Adrenal gland (tissue), 12 donors: ENCODE results near the gene ETFBKMT. TPM values are rescaled to one million over a fixed set of nuclear protein-coding genes. Genes with fewer than 3 reads are reported as not detected.
A peak's percentile ranks its signal among the peaks of the same experiment; 100 is the strongest.
"Not testable (repeated sequence)": the region's sequence is repeated elsewhere in the genome, so short reads cannot be mapped to it uniquely, and the experiment has no call there.

ENCODE experiments used
- DNase-seq, 7 donors: peaks; one replicate each; pipeline ENCODE4 v3.0.0-alpha.2; 2019 to 2020
- H3K27ac ChIP-seq, 5 donors: fragments of 200-600 bp; sonication (generic) in 4 of 5; 1 replicate in 3 of 5; 2 replicates in 2 of 5; pipeline versions ENCODE4 v1.5.1 to v1.8.0; 2016 to 2020; ENCODE audit warnings: mild to moderate bottlenecking in 1 of 5
- H3K27me3 ChIP-seq: fragments of 200-600 bp; 2 replicates; pipeline ENCODE4 v1.8.0; 2021
- H3K36me3 ChIP-seq, 2 donors: fragments of 200-600 bp; replicated peaks in 1 of 2; 1 replicate in 1 of 2; 2 replicates in 1 of 2; pipeline versions ENCODE4 v1.5.1 to v1.8.0; 2018 to 2022
- H3K4me1 ChIP-seq, 2 donors: fragments of 200-600 bp; replicated peaks in 1 of 2; 1 replicate in 1 of 2; 2 replicates in 1 of 2; pipeline versions ENCODE4 v1.5.1 to v1.8.0; 2018 to 2021
- H3K4me3 ChIP-seq, 4 donors: fragments of 200-600 bp; sonication (generic) in 3 of 4; one replicate each; pipeline ENCODE4 v1.5.1; 2016 to 2018
- H3K9me3 ChIP-seq, 3 donors: fragments of 200-600 bp; sonication (generic) in 1 of 3; replicated peaks in 1 of 3; 1 replicate in 2 of 3; 2 replicates in 1 of 3; pipeline versions ENCODE4 v1.5.1 to v1.8.0; 2016 to 2021
- POLR2A ChIP-seq, 2 donors: fragments of 450-650 bp; IDR thresholded peaks; one replicate each; pipeline ENCODE4 v1.6.1; 2017; ENCODE audit warnings: antibody characterized with exemption in 2 of 2, mild to moderate bottlenecking in 2 of 2, moderate library complexity in 1 of 2
- WGBS, 4 donors: extraction: QIAGEN DNeasy Blood & Tissue Kit in 2 of 4; methylation state at CpG; one replicate each; pipeline versions ENCODE4 v1.1.5 to v1.1.7; 2013 to 2017; 5-methylcytosine and 5-hydroxymethylcytosine counted together
- intact Hi-C, 2 donors: fragments of 100-400 bp; cut with DNase I; formaldehyde crosslinking; loops; one replicate each; pipeline versions ENCODE4 v1.14.1 to v1.15.0; 2022 to 2023
- polyA plus RNA-seq, 3 donors: library from polyadenylated mRNA; stranded (reverse); fragments of 200-250 nt in 2 of 3; fragments of 350-450 nt in 1 of 3; fragmentation: Illumina TruSeq in 1 of 3; extraction: RNeasy Lipid Tissue Mini Kit (QIAGEN cat#74804) in 1 of 3; gene quantifications; one replicate each; pipeline ENCODE4 v1.2.3, GENCODE V29; 2013 to 2014
- total RNA-seq, 9 donors: library from RNA; depleted of rRNA in 4 of 9; stranded (reverse); fragments of >200 nt in 4 of 9; fragments of 120-200 nt in 1 of 9; fragmentation: NEBNext Ultra II Directional in 1 of 9; extraction: Animal tissue kit (Norgen Biotek cat#: 25700) in 1 of 9; gene quantifications; one replicate each; pipeline versions ENCODE4 v1.1.0 to v1.2.4, GENCODE V29; 2013 to 2023
- TF ChIP-seq, protein P1 (sequence below), 6 experiments: fragments of 450-650 bp in 4 of 6; fragments of 200-600 bp in 2 of 6; sonication (generic) in 1 of 6; IDR thresholded peaks; 1 replicate in 5 of 6; 2 replicates in 1 of 6; pipeline versions ENCODE4 v1.5.1 to v1.8.0; 2016 to 2021; ENCODE audit warnings: antibody characterized with exemption in 6 of 6, mild to moderate bottlenecking in 2 of 6, moderate library complexity in 1 of 6
- donor health status: healthy with polysubstance abuse.
- donor health status: Bipolar disorder and iron deficiency.
- donor health status: DM: yes; HTN: yes; CAD: no.
- donor health status: DM: no; HTN: no; CAD: no.
- donor health status: DM: no; HTN: no; CAD: no.
- donor health status: DM: yes; HTN: yes; CAD: no.

Gene ETFBKMT
- total and polyA plus RNA-seq, 12 donors, result 2.0 to 11.1 (median 7.3) TPM

DNA sequence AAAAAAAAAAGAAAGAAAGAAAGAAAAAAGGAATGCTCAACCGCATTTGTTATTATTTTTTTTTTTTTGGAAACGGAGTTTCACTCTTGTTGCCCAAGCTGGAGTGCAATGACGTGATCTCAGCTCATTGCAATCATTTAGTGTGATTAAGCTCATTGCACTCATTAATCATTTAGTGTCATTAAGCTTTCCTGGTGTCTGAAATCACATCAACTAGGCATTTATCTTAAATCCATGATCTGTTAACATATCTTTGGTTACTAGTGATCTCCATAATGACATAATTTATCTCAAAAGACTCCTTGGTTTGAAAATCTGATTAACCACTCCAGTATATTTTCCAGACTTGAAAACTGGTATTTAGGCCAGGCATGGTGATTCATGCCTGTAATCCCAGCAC is 26.3 kb downstream of the ETFBKMT start:
- intact Hi-C loops, result loop anchor here in 1 of 2 donors (10.0 kb wide), 2 partner anchors 89 to 279 kb away; no protein-coding TSS in a partner anchor
- no peaks in the 10 kb centered on the region for H3K36me3 ChIP-seq

DNA sequence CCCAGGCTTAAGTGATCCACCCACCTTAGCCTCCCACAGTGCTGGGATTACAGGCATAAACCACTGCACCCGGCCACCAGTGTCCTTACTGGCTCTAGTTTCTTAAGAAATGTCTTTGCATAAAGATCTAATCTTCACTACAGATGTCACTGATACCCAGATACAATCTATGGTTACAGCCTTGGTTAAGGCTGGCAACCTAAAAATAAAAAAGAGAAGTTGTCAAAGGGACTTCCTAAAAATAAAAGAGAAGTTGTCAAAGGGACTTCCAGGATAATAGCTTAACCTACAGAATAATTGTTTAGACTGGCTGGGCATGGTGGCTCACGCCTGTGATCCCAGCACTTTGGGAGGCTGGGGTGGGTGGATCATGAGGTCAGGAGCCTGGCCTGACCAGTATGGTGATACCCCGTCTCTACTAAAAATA is 27.6 kb downstream of the ETFBKMT start:
- no peaks in the 10 kb centered on the region for H3K27me3 ChIP-seq
- H3K4me3 ChIP-seq, result no peak overlapping the region
- H3K27ac ChIP-seq, result no peak overlapping the region
- H3K4me1 ChIP-seq, result no peaks in the 10 kb centered on the region
- TF ChIP-seq POLR2A (IDR thresholded peaks at IDR 0.05), result no peak
- TF ChIP-seq, protein P1, sequence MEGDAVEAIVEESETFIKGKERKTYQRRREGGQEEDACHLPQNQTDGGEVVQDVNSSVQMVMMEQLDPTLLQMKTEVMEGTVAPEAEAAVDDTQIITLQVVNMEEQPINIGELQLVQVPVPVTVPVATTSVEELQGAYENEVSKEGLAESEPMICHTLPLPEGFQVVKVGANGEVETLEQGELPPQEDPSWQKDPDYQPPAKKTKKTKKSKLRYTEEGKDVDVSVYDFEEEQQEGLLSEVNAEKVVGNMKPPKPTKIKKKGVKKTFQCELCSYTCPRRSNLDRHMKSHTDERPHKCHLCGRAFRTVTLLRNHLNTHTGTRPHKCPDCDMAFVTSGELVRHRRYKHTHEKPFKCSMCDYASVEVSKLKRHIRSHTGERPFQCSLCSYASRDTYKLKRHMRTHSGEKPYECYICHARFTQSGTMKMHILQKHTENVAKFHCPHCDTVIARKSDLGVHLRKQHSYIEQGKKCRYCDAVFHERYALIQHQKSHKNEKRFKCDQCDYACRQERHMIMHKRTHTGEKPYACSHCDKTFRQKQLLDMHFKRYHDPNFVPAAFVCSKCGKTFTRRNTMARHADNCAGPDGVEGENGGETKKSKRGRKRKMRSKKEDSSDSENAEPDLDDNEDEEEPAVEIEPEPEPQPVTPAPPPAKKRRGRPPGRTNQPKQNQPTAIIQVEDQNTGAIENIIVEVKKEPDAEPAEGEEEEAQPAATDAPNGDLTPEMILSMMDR (IDR thresholded peaks at IDR 0.05), result no peak
- H3K36me3 ChIP-seq, result no peaks in the 10 kb centered on the region
- H3K9me3 ChIP-seq, result peaks cover 0 to 11% (median 0%) of the 10 kb centered on the region in 3 donors
- 76 to 84% (median 80%) methylated on average over 3 of the region's 3 CpGs for WGBS, 4 donors
- no peak for DNase-seq
- intact Hi-C loops, result loop anchor here in 1 of 2 donors (10.0 kb wide), 2 partner anchors 88 to 278 kb away; no protein-coding TSS in a partner anchor

More for the DNA sequence above, 26.3 kb downstream of the ETFBKMT start:
- WGBS, 4 donors, result 80 to 98% (median 98%) methylated on average over 3 of the region's 3 CpGs
- Histone ChIP-seq H3K27ac (no peak overlapping the region), H3K9me3 (peaks cover 0 to 11% (median 0%) of the 10 kb centered on the region in 3 donors), H3K4me3 (no peak overlapping the region), H3K27me3 (no peaks in the 10 kb centered on the region), H3K4me1 (no peaks in the 10 kb centered on the region)
- no peak for DNase-seq
- TF ChIP-seq, protein P1 (IDR thresholded peaks at IDR 0.05), result no peak
- no peak for TF ChIP-seq POLR2A (IDR thresholded peaks at IDR 0.05)

DNA sequence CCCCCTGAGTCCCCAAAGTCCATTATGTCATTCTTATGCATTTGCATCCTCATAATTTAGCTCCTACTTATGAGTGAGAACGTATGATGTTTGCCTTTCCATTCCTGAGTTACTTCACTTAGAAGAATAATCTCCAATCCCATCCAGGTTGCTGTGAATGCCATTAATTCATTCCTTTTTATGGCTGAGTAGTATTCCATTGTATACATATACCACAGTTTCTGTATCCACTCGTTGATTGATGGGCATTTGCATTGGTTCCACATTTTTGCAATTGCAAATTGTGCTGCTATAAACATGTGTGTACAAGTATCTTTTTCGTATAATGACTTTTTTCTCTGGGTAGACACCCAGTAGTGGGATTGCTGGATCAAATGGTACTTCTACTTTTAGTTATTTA is 30.4 kb downstream of the ETFBKMT start:
- not testable (repeated sequence) for DNase-seq, H3K4me1 ChIP-seq, H3K36me3 ChIP-seq, H3K27me3 ChIP-seq, H3K27ac ChIP-seq, H3K4me3 ChIP-seq, H3K9me3 ChIP-seq
- 96 to 97% (median 96%) methylated on average over 3 of the region's 3 CpGs for WGBS, 4 donors
- intact Hi-C loops, result loop anchor here in 1 of 2 donors (10.0 kb wide), 2 partner anchors 85 to 275 kb away; no protein-coding TSS in a partner anchor

DNA sequence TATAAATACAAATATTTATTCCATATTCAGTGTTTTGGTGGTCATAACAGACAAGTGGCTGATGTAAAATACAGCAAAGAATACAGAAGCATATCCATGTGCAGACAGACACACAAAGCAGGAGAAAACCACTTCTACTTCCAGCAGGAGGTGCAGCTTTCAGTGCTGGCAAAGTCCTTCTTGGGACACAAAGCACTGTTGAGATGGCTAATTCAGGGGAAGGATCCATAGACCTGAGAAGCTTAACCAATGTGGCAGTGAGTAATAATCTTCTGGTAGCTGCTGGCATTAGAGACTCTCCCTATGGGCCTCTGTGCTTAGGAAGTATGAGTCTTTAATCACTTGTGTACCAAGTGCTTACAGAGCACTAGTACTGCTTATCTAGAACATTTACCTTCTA is 42.6 kb downstream of the ETFBKMT start:
- intact Hi-C loops, result no loop called here

More for the DNA sequence above, 42.6 kb downstream of the ETFBKMT start:
- Histone ChIP-seq H3K36me3 (no peaks in the 10 kb centered on the region), H3K27ac (no peak overlapping the region), H3K4me1 (no peaks in the 10 kb centered on the region), H3K9me3 (peaks cover 0 to 4% (median 0%) of the 10 kb centered on the region in 3 donors), H3K27me3 (no peaks in the 10 kb centered on the region), H3K4me3 (no peak overlapping the region)
- peak in 1 of 7 donors; percentile 6 for DNase-seq
- TF ChIP-seq, protein P1 (IDR thresholded peaks at IDR 0.05), result peak in 1 of 6 experiments; percentile 25
- no peak for TF ChIP-seq POLR2A (IDR thresholded peaks at IDR 0.05)
